Measurements from ENCODE around the gene ATRNL1. TPM values are rescaled to one million over a fixed set of nuclear protein-coding genes. Genes with fewer than 3 reads are reported as not detected.
A peak's percentile ranks its signal among the peaks of the same experiment; 100 is the strongest.
"Not testable (repeated sequence)": the region's sequence is repeated elsewhere in the genome, so short reads cannot be mapped to it uniquely, and the experiment has no call there.

Gene ATRNL1
- total RNA-seq, 1 experiment from 2014 or later: 0.12 TPM

DNA sequence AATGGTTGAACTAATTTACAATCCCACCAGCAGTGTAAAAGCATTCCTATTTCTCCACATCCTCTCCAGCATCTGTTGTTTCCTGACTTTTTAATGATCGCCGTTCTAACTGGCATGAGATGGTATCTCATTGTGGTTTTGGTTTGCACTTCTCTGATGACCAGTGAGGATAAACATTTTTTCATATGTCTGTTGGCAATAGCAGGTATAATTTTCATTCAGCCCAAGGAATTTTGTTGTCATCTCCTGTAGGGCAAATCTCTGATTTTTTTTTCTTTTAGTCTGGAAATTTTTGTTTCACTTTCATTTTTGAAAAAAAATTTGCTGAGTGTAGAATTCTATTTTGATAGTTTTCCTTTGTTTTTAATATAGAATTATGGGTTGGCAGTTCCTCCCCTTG lies 114.1 kb downstream of the ATRNL1 start:
- DNase-seq (ENCODE audit: low read depth): peak; percentile 11

DNA sequence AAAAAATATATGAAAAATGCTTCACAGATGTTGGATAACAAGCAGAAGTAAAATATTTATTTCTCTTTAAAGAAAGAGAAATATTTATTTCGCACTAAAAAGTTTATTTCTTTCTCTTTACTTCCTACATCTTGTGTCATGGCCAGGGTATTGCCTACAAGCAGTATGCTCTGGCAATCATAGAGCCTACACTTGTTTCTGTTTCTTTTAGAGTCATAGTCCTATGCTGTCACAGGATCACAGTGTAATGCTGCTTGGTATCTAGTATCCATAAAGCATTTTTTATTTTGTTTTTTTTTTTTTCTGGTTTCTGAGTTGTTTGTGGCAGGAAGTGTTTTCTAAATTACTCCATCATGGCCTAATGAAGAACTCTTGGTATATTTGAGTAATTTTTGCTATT lies 116.0 kb downstream of the ATRNL1 start:
- DNase-seq (ENCODE audit: low read depth): no peak

DNA sequence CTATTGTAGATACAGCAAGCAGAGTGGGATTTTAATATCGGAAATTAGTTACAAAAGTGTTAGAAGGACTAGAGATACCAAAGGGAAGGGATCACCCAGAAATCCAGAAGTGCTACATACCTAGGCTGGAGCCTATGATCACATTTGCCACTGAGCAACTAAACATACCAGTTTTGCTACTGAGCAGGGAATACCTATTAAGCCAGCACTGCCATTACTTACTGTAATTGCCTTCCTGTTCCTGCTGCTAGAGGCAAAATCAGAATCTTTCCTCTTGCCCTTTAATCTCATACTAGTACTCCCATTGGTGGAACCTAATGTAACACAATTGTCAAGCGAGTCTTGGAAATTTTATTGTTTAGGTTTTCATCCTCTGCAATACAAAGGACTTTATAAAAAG lies 121.7 kb downstream of the ATRNL1 start:
- DNase-seq (ENCODE audit: low read depth): no peak

DNA sequence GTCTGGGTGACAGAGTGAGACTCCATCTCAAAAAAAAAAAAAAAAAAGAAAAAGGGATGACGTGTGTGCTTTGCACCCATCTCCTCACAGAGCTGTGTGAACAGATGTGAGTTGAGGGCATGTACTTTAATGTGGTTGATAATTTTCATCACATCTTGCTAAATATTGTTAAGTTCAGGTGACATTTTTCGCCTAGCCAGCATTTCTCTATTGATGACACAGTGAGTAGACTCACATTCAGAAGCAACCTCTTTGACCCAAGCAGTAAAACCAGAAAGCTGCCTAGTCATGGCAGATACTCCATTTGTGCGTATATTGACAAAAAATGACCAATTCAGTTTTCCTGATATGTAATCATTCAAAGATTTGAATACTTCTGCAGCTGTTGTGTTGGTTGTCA lies 126.0 kb downstream of the ATRNL1 start:
- DNase-seq (ENCODE audit: low read depth): no peak

DNA sequence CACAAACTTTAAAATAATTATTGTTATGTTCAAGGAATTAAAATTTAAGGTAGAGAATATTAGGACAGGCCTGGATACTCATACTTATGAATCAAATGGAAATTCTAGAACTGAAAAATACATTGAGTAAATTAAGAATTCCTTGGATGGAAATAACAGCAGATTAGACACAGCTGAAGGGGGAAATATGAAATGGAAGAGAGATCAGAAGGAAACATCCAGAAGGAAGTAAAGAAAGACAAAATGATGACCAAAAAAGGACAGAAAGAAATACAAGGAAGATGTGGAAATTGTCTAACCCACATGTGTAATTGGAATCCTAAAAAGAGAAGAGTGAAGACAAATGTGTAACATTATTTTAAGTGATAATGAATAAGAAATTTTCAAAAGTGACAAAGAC lies 128.9 kb downstream of the ATRNL1 start:
- DNase-seq (ENCODE audit: low read depth): no peak

DNA sequence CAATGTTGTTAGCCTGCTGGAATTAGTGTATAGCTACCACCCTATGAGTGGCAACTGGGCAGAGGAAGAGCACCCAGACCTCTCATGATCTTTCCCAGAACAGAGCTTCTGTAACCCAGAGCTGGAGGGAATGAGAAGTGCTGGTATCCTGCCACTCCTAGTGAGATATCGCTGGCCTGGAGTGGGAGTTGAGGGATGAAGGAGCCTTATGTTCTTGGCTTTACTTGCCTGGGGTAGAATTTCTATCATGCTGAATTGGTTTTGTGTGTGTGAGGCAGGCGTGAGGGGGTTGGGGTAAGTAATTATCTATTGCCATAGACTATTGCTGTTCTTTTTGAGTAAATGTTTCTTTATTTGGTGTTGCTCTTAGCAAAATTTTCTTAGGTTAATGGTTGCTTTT lies 146.6 kb downstream of the ATRNL1 start:
- peak; percentile 0 for DNase-seq (ENCODE audit: low read depth)

DNA sequence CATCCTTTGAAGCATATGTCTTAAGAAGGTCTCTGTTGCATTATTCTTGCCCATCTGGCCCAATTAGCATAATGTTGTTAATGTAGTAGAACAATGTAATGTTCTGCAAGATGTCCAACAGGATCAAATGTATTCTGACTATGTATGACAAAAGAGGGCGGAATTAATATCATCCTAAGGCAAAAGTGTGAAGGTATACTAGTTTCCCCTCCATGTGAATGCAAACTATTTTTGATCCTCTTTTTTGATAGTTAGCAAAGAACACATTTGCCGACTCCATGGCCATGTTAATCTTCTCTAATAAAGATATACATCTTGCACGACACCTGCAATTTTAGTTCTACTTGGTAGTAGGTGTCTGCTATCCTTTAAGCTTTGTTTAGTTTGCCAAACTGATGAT lies 157.6 kb downstream of the ATRNL1 start:
- DNase-seq (ENCODE audit: low read depth): no peak

DNA sequence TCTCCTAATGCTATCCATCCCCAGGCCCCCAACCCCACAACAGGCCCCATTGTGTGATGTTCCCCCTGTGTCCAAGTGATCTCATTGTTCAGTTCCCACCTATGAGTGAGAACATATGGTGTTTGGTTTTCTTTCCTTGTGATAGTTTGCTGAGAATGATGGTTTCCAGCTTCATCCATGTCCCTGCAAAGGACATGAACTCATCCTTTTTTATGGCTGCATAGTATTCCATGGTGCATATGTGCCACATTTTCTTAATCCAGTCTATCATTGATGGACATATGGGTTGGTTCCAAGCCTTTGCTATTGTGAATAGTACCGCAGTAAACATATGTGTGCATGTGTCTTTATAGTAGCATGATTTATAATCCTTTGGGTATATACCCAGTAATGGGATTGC lies 160.6 kb downstream of the ATRNL1 start:
- not testable (repeated sequence) for DNase-seq (ENCODE audit: low read depth)

DNA sequence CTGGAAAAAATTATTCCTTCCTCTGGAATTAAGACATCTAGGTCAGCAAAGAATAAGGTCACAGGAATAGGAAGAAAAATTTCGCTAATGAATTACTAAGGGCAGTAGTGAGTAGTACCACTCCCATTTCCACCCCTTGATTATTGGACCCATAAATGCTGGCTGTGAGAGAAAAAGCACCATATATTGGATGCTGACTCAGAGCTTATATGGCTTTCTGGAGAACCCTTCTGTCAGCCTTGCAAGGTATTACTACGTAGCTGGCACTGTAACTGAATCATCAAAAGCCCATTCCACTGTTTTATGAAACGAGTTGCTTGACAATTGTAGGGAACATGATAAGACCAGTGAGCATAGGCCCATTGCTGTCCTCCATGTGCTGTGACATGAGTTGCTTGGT lies 179.3 kb downstream of the ATRNL1 start:
- no peak for DNase-seq (ENCODE audit: low read depth)

DNA sequence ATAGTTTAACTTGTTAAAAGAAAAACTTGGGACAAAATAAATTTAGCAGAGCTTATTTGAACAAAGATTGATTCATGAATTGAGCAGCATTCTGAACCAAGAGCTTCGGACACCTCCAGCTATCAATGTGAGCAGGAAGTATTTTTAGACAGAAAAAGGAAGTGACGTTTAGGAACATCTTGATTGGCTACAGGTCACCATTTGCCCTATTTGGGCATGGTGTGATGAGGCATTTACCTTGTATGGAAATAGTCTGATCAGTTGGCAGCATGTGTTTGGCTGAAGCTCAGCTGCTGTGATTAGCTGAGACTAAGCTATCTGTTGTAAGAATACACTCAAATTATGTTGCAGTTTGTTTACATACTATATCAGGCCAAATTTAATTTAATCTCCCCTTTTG lies 185.1 kb downstream of the ATRNL1 start:
- no peak for DNase-seq (ENCODE audit: low read depth)

DNA sequence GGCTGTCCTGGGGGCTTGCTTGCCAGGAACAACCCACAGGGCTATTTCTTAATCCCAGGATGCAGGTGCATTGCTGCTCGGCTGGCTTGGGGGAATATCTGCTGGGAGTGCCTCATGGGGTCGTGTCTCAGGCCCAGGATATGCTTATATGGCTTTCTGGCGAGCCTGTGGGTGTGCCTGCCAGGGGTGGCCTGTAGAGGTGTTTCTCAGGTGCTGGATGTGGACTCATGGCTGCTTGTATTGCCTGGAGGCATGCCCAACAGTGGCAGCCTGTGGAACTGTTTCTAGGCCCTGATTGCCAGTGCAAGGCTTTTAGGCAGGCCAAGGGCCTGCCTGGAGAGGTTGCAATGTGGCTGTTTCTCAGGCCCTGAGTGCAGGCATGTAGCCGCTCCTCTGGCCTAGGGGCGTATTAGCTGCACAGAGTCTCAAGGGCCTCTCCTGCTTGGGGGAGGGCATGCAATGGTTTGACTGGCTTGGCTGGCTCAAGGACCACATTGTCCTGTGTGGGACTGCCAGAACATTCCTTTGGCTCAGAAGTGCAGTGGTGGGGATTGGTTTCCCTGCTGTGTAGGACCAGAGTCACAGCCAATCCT lies 202.1 kb downstream of the ATRNL1 start:
- no peak for DNase-seq (ENCODE audit: low read depth)

DNA sequence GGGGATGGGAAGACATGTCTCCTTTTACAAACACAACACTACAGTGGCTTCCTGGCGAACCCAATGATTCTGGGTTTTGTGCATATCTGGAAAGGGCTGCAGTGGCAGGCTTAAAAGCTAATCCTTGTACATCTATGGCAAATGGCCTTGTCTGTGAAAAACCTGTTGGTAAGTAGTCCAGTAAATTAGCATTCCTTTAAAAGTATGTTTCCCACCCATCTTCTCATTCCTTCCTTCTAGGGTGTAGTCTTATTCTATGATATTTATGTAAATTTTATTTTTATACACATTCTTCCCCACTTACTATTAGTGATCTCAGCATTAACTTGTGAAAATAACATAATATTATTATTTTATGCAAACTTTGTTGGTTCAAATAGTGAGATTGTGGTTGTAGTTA lies 206.9 kb downstream of the ATRNL1 start:
- DNase-seq (ENCODE audit: low read depth): no peak

DNA sequence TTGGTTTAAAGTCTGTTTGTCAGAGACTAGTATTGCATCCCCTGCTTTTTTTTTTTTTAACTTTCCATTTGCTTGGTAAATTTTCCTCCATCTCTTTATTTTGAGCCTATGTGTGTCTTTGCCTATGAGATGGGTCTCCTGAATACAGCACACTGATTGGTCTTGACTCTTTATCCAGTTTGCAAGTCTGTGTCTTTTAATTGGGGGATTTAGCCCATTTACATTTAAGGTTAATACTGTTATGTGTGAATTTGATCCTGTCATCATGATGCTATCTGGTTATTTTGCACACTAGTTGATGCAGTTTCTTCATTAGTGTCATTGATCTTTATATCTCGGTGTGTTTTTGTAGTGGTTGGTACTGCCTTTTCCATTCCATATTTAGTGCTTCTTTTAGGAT lies 226.5 kb downstream of the ATRNL1 start:
- not testable (repeated sequence) for DNase-seq (ENCODE audit: low read depth)

DNA sequence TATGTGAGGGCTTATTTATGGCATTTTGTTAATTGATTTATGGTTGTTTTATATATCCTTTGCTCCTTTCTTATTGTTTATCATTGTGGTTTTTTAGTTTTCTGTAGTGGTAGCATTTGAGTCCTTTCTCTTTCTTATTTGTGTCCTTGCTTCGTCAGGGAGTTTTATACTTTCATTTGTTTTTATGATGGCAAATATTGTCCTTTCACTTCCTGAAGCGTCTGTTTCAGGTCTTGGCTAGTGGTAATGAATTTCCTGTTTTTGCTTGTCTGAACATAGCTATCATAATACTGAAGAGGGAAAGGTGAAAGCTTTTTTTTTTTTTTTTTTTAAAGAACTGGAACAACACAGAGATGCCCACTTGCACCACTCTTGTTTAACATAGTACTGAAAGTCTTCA lies 228.2 kb downstream of the ATRNL1 start:
- no peak for DNase-seq (ENCODE audit: low read depth)

DNA sequence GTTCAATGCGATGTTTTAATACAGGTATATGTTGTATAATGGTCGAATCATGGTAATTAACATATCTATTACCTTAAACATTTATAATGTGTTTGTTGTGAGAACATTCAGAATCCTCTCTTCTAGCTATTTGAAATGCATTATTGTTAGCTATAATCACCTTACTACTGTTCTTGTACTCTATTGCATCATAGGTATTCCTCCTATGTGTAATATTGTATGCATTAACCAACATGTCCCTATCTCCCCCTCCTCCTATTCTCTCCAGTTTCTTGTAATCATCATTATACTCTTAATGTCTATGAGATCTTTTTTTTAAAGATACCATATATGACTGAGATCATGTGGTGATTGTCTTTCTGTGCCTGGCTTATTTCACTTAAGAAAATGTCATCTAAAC lies 235.2 kb downstream of the ATRNL1 start:
- no peak for DNase-seq (ENCODE audit: low read depth)

DNA sequence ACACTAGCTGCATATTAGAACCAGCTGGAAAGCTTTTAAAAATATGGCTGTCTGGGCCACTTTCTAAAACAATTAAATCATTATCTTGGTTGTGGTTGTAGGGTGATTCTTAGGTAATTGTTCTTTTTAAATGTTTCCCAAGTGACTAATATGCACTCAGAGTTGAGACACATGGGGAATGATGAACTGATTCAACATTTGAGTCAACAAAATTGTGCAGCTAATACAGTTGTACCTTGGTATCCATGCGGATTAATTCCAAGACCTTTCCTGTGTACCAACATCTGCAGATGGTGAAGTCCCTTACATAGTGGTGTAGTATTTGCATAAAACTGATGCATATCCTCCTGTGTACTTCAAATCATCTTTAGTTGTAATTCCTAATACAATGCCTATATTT lies 242.2 kb downstream of the ATRNL1 start:
- no peak for DNase-seq (ENCODE audit: low read depth)

DNA sequence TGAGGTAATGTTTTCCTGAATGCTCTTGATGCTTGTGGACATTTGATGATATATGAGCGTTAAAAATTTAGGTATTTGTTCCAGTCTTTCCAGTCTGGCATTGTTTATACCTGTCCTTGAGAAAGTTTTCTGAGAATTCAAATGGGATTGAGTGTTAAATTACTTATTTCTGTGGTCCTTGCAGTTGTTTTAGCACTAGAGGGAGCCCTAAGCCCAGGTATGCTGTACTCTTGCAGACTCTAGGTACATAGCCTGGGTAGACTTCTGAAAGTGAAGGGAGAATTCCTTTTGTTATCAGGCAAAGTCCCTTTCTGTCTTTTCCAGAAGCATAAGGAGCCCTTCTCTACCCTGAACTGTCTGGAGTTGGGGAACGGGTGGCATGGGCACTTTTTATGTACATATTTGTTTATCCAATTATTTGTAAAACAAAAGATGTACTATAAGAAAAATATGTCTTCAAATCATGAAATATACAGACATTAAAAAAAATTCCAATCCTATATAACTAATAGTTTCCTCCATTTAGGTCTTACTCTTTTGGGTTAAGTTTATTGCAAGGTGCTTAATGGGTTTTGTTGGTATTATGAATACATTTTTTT lies 262.1 kb downstream of the ATRNL1 start:
- DNase-seq (ENCODE audit: low read depth): peak; percentile 20

DNA sequence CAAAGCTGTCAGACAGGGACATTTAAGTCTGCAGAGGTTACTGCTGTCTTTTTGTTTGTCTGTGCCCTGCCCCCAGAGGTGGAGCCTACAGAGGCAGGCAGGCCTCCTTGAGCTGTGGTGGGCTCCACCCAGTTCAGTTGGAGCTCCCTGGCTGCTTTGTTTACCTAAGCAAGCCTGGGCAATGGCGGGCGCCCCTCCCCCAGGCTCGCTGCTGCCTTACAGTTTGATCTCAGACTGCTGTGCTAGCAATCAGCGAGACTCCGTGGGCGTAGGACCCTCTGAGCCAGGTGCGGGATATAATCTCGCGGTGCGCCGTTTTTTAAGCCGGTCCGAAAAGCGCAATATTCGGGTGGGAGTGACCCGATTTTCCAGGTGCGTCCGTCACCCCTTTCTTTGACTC lies 274.8 kb downstream of the ATRNL1 start:
- DNase-seq (ENCODE audit: low read depth): not testable (repeated sequence)

DNA sequence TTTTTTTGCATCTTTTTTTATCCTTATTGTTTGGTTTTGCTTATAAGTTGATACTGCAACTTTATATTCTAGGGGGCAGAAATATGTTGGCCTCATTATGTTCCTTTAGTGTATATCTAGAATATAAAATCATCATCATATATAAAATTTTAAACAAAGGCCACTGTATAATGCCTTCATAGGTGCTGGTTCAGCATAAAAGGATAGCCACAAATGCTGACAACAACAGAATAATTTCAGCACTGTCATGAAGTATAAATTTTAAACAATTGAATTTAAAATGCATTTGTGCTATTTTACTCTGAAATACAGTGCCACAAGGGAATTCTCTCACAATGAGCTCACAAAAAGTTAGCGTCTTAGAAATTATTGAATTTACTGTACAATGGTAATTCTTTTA lies 285.9 kb downstream of the ATRNL1 start:
- no peak for DNase-seq (ENCODE audit: low read depth)

DNA sequence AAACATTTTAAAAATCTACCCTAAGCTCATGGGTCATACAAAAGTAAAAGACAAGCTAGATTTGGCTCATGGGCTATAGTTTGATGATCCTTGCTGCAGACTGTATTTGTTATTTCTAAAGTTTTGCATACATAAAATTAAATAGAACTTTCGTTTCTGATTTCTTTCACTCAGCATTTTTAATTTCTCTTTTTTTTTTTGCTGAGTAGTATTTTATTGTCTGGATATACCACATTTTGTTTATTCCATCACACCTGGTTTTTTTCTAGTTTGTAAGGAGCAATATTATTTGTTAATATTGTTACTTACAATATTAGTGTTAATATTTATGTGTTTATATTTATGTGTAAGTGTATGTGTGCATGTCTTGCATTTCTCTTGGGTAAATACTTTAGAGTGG lies 291.5 kb downstream of the ATRNL1 start:
- no peak for DNase-seq (ENCODE audit: low read depth)

DNA sequence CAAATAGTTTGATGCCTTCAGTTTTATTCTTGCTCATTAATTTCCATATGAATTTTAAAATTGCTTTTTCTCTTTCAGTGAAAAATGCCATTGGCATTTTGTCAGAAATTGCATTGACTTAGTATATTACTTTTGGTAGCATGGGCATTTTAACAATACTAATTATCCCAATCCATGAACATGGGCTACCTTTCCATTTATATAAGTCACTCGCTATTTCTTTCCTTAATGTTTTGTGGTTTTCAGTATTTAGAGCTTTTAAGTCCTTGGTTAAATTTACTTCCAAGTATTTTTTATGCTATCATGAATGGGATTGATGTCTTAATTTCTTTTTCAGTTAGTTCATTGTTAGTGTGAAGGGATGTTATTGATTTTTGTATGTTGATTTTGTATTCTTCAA lies 297.4 kb downstream of the ATRNL1 start:
- no peak for DNase-seq (ENCODE audit: low read depth)

DNA sequence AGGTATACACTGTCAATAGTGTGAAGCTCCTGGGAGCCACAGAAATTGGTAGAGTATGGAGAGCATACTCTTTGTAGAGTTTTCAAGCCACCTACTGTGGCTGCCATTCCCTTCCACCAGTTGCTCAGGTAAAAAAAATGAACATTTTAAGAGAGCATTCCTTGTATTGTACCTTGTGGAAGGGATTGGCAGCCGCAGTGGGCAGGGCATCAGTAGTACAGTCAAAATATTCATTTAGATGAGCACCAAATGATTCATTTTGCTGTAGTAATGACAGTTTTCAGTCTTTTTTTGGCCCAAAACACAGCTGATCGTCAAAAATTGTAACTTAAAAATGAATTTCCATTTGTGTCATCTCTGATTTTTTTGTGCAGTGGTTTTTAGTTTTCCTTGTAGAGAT lies 304.9 kb downstream of the ATRNL1 start:
- DNase-seq (ENCODE audit: low read depth): no peak

DNA sequence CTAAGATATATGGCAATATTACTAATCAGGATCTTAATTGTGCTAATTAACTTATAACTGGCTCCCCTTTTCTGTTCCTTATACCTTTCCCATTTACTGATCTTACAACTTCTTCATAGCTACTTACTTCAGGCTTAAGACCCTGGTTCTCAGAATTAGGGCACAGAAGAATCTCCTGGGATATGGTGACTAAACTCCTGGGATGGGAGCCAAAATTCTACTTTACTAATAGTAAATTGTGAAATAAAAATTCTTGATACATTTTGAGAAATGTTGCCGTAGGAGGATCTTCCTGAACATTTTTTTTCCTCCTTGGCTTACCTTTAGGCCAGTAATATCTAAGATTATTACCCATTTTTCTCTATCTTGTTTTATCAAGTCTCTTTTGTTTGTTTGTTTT lies 309.5 kb downstream of the ATRNL1 start:
- DNase-seq (ENCODE audit: low read depth): peak; percentile 2

DNA sequence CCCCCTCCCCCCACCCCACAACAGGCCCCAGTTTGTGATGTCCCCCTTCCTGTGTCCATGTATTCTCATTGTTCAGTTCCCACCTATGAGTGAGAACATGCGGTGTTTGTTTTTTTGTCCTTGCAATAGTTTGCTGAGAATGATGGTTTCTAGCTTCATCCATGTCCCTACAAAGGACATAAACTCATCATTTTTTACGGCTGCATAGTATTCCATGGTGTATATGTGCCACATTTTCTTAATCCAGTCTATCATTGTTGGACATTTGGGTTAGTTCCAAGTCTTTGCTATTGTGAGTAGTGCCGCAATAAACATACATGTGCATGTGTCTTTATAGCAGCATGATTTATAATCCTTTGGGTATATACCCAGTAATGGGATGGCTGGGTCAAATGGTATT lies 312.7 kb downstream of the ATRNL1 start:
- not testable (repeated sequence) for DNase-seq (ENCODE audit: low read depth)
